GM12875 (cell line): ENCODE measurements around the gene MS4A10.

ENCODE experiments used
- H3K4me3 ChIP-seq: one replicate; pipeline ENCODE4 v1.5.1; 2011; ENCODE audit warnings: low read depth, low read length, control low read depth
- CTCF ChIP-seq: IDR thresholded peaks from 2 replicates; pipeline ENCODE4 v1.5.1; 2011; ENCODE audit warnings: low read depth, mild to moderate bottlenecking, control low read depth, inconsistent platforms, low read length, moderate library complexity, borderline replicate concordance; ENCODE audit not compliant: insufficient read depth

MS4A10 gene

GRCh38 chr11:60767388-60767811, 17.7 kb upstream of the MS4A10 start:
- TF ChIP-seq CTCF: peak; percentile 78
- H3K4me3 ChIP-seq: no peak overlapping the region

- no peak overlapping the region for H3K4me3 ChIP-seq
- no peak for TF ChIP-seq CTCF
These were observed 16.9 kb upstream of the MS4A10 start for GRCh38 chr11:60768202-60768601.

GRCh38 chr11:60769273-60769672, 15.9 kb upstream of the MS4A10 start:
- H3K4me3 ChIP-seq: no peak overlapping the region
- TF ChIP-seq CTCF: no peak

- TF ChIP-seq CTCF: no peak
- H3K4me3 ChIP-seq: no peak overlapping the region
These were observed 15.3 kb upstream of the MS4A10 start for GRCh38 chr11:60769811-60770210.

GRCh38 chr11:60771146-60771545, 14.0 kb upstream of the MS4A10 start:
- no peak for TF ChIP-seq CTCF
- no peak overlapping the region for H3K4me3 ChIP-seq

GRCh38 chr11:60771879-60772525, 13.1 kb upstream of the MS4A10 start:
- no peak overlapping the region for H3K4me3 ChIP-seq
- no peak for TF ChIP-seq CTCF

- no peak for TF ChIP-seq CTCF
- no peak overlapping the region for H3K4me3 ChIP-seq
These were observed 12.5 kb upstream of the MS4A10 start for GRCh38 chr11:60772666-60773065.
